ENCODE data around the gene COCH.

- TF ChIP-seq, protein P1, sequence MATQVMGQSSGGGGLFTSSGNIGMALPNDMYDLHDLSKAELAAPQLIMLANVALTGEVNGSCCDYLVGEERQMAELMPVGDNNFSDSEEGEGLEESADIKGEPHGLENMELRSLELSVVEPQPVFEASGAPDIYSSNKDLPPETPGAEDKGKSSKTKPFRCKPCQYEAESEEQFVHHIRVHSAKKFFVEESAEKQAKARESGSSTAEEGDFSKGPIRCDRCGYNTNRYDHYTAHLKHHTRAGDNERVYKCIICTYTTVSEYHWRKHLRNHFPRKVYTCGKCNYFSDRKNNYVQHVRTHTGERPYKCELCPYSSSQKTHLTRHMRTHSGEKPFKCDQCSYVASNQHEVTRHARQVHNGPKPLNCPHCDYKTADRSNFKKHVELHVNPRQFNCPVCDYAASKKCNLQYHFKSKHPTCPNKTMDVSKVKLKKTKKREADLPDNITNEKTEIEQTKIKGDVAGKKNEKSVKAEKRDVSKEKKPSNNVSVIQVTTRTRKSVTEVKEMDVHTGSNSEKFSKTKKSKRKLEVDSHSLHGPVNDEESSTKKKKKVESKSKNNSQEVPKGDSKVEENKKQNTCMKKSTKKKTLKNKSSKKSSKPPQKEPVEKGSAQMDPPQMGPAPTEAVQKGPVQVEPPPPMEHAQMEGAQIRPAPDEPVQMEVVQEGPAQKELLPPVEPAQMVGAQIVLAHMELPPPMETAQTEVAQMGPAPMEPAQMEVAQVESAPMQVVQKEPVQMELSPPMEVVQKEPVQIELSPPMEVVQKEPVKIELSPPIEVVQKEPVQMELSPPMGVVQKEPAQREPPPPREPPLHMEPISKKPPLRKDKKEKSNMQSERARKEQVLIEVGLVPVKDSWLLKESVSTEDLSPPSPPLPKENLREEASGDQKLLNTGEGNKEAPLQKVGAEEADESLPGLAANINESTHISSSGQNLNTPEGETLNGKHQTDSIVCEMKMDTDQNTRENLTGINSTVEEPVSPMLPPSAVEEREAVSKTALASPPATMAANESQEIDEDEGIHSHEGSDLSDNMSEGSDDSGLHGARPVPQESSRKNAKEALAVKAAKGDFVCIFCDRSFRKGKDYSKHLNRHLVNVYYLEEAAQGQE (IDR thresholded peaks at IDR 0.05; ENCODE audit: unreplicated experiment): no peak
- TF ChIP-seq CREB1 (CRISPR knock-in tag; IDR thresholded peaks at IDR 0.05; ENCODE audit: low read depth) (no peak), EZH2 (IDR thresholded peaks at IDR 0.05; ENCODE audit: low read depth, unreplicated experiment) (no peak), CTCF (conservative IDR thresholded peaks at IDR 0.05; ENCODE audit: low read depth in 2 of 2) (no peak)
Measured at GRCh38 chr14:30914812-30915211, 40.5 kb downstream of the COCH start.

All from GM23338 (cell line).